ENCODE data around the gene PAX5.

The PAX5 gene

GRCh38 chr9:36847781-36848673 is 186.0 kb downstream of the PAX5 start:
- DNase-seq (ENCODE audit: low spot score): no peak
- no peak for TF ChIP-seq CTCF (IDR thresholded peaks at IDR 0.05; ENCODE audit: extremely low read depth, missing control alignments)

GRCh38 chr9:36846621-36847020 is 187.4 kb downstream of the PAX5 start:
- TF ChIP-seq CTCF (IDR thresholded peaks at IDR 0.05; ENCODE audit: extremely low read depth, missing control alignments): no peak
- DNase-seq (ENCODE audit: low spot score): no peak

- no peak for DNase-seq (ENCODE audit: low spot score)
- TF ChIP-seq CTCF (IDR thresholded peaks at IDR 0.05; ENCODE audit: extremely low read depth, missing control alignments): no peak
Measured at GRCh38 chr9:36845844-36846243, 188.2 kb downstream of the PAX5 start.

GRCh38 chr9:36844961-36845360 is 189.1 kb downstream of the PAX5 start:
- no peak for TF ChIP-seq CTCF (IDR thresholded peaks at IDR 0.05; ENCODE audit: extremely low read depth, missing control alignments)
- no peak for DNase-seq (ENCODE audit: low spot score)

- TF ChIP-seq CTCF (IDR thresholded peaks at IDR 0.05; ENCODE audit: extremely low read depth, missing control alignments): no peak
- no peak for DNase-seq (ENCODE audit: low spot score)
Measured at GRCh38 chr9:36843964-36844363, 190.1 kb downstream of the PAX5 start.

GRCh38 chr9:36842560-36843530 is 191.2 kb downstream of the PAX5 start:
- no peak for TF ChIP-seq CTCF (IDR thresholded peaks at IDR 0.05; ENCODE audit: extremely low read depth, missing control alignments)
- DNase-seq (ENCODE audit: low spot score): no peak

All from GM20000 (cell line).